OCI-LY1 (cell line): ENCODE measurements around the gene ITSN1.

Source experiments
- H2AFZ ChIP-seq: fragments of 200-600 bp; sonication (generic), shearing (Covaris generic); 2 replicates; pipeline ENCODE4 v1.6.0; 2014; ENCODE audit warnings: antibody characterized with exemption, mild to moderate bottlenecking, low read length
- H3F3A ChIP-seq: fragments of 200-600 bp; sonication (generic), shearing (Covaris generic); 2 replicates; pipeline ENCODE4 v1.6.0; 2014; ENCODE audit warnings: mild to moderate bottlenecking, antibody characterized with exemption, low read length, moderate library complexity; ENCODE audit not compliant: insufficient read depth
- H3K27ac ChIP-seq: fragments of 200-600 bp; sonication (generic); 2 replicates; pipeline ENCODE4 v1.5.1; 2014; ENCODE audit warnings: low read length, mixed run types, mild to moderate bottlenecking, low read depth; ENCODE audit not compliant: poor library complexity, severe bottlenecking
- H3K27me3 ChIP-seq: fragments of 200-600 bp; sonication (generic); 2 replicates; pipeline ENCODE4 v1.6.0; 2014; ENCODE audit warnings: antibody characterized with exemption, mild to moderate bottlenecking, low read length, moderate library complexity; ENCODE audit not compliant: insufficient read depth
- H3K36me3 ChIP-seq: fragments of 200-600 bp; sonication (generic); 2 replicates; pipeline ENCODE4 v1.6.1; 2014; ENCODE audit warnings: mild to moderate bottlenecking, antibody characterized with exemption, low read length, moderate library complexity, mixed read lengths; ENCODE audit not compliant: insufficient read depth
- H3K4me1 ChIP-seq: fragments of 200-600 bp; sonication (generic); 2 replicates; pipeline ENCODE4 v1.5.1; 2014; ENCODE audit warnings: mild to moderate bottlenecking, low read length, moderate library complexity; ENCODE audit not compliant: insufficient read depth, severe bottlenecking
- H3K4me2 ChIP-seq: fragments of 200-600 bp; sonication (generic), shearing (Covaris generic); 2 replicates; pipeline ENCODE4 v1.6.1; 2014; ENCODE audit warnings: low read length
- H3K4me3 ChIP-seq: fragments of 200-600 bp; sonication (generic); 2 replicates; pipeline ENCODE4 v1.5.1; 2014; ENCODE audit warnings: low read length, low read depth, mild to moderate bottlenecking, mixed read lengths; ENCODE audit not compliant: poor library complexity, severe bottlenecking
- H3K79me2 ChIP-seq: fragments of 200-600 bp; shearing (Covaris generic); 2 replicates; pipeline ENCODE4 v1.6.1; 2016; ENCODE audit warnings: mixed run types, low read length, mixed read lengths; ENCODE audit not compliant: insufficient read depth
- H3K9ac ChIP-seq: fragments of 200-600 bp; sonication (generic), shearing (Covaris generic); 2 replicates; pipeline ENCODE4 v1.6.1; 2014; ENCODE audit warnings: mild to moderate bottlenecking, low read length, mixed read lengths
- H3K9me2 ChIP-seq: fragments of 200-600 bp; sonication (generic), shearing (Covaris generic); 2 replicates; pipeline ENCODE4 v1.6.1; 2014; ENCODE audit warnings: low read depth, mild to moderate bottlenecking, low read length, mixed read lengths
- H3K9me3 ChIP-seq: fragments of 200-600 bp; shearing (Covaris generic); 2 replicates; pipeline ENCODE4 v1.6.1; 2014; ENCODE audit warnings: low read length, mixed read lengths
- H4K20me1 ChIP-seq: fragments of 200-600 bp; sonication (generic), shearing (Covaris generic); 2 replicates; pipeline ENCODE4 v1.6.0; 2016; ENCODE audit warnings: mild to moderate bottlenecking, low read length; ENCODE audit not compliant: insufficient read depth
- CTCF ChIP-seq: fragments of 200-600 bp; sonication (generic), shearing (Covaris generic); IDR thresholded peaks from 2 replicates; pipeline ENCODE4 v1.5.1; 2017; ENCODE audit warnings: mild to moderate bottlenecking, antibody characterized with exemption, low read length, moderate library complexity, mixed read lengths
- EZH2 ChIP-seq: fragments of 200-600 bp; sonication (generic), shearing (Covaris generic); IDR thresholded peaks from 2 replicates; pipeline ENCODE4 v1.8.0; 2017; ENCODE audit warnings: borderline replicate concordance, mixed run types, mild to moderate bottlenecking, antibody characterized with exemption, low read length, moderate library complexity, mixed read lengths

Gene ITSN1

DNA sequence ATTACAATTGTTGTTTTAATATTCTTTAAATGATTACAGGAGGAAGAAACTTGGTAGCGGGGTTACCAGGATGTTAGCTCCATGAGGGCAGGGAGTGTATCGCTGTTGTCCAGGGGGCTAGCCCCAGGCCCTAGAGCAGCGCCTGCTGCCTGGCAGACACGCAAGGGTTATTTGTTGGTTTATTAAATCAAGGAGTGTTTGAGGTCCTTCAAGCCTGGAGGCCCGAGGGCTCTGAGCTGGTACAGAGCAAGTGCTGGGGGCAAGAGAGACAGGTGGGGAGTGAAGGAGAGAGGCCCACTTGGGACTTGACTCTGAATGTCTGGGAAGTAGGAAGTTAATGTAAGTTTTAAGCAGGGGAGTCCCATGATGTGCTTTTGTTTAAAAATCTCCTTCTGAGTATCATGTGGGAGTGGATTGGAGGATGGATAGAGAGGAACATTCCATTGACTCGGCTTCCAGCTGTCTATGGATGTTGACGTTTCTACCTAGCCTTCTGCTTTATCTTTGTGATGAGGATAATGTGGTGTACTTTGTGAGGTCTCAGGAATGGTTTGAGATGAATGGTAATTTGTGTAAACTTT lies 8.7 kb downstream of the ITSN1 start:
- Histone ChIP-seq H3K9me3 (no peaks in the 10 kb centered on the region), H3K4me2 (no peak overlapping the region), H3K36me3 (no peaks in the 10 kb centered on the region), H3K4me3 (no peak overlapping the region), H3K27ac (no peak overlapping the region), H3K9ac (no peak overlapping the region), H3F3A (no peaks in the 10 kb centered on the region), H3K4me1 (no peaks in the 10 kb centered on the region), H2AFZ (no peak overlapping the region), H3K79me2 (no peaks in the 10 kb centered on the region), H3K9me2 (no peaks in the 10 kb centered on the region), H4K20me1 (no peaks in the 10 kb centered on the region), H3K27me3 (peaks cover 5% of the 10 kb centered on the region; the same call in 1 of the 2 replicates)
- no peak for TF ChIP-seq CTCF
- TF ChIP-seq EZH2, result no peak

DNA sequence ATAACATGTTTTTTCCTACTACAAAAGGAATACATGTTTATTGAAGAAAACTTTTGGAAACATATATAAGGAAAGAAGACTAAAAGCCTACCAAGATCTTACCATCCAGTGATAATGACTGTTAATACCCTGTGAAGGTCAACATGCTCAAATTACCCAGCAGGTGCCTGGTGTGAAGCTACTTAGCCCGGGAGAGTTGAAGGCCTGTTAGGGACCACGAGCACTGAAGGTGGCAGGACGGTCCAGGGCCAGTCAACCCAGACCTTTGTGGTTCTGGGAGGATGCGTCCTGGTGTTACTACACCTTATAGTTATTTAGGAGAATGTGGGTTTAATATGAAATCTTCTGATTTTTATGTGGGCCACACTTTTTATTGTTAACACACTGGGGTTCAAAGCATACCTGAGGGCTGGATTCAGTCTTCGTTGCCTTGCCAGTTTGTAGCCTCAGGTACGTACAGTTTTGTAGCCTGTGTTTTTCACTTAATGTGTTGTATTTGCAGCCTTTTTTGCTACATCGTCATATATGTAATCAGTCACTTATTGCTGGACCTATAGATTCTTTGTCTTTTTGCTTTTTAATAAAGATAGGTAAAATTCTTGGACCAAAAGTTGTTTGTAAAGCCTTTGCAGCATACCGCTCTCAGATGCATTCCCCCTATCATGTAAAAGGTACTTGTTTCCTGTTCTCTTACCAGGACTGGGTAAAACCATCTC lies 9.8 kb downstream of the ITSN1 start:
- TF ChIP-seq EZH2 (no peak), CTCF (no peak)
- H3K27me3 ChIP-seq, result peaks cover 5% of the 10 kb centered on the region; the same call in 1 of the 2 replicates

DNA sequence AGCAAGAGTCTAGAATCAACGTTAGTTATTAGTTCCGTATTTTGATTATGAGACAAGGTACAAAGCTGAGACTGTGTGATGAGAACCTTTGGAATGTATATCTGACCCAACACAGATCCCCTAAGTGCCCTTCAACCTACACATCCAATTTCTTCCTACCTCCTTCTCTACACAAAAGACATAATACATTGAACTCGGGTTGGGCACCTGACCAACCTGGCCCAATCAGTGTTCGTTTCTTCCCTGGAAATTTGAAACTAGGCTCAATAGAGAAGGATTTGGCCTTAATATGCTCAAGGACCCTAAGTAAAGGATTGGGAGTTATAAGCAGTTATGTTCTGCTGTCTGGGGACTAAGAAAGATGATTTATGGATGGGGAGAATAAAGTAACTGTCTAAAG lies 12.1 kb downstream of the ITSN1 start:
- TF ChIP-seq EZH2, result no peak
- TF ChIP-seq CTCF, result no peak
- Histone ChIP-seq H3K79me2 (no peaks in the 10 kb centered on the region), H3K27ac (no peak overlapping the region)

More for the DNA sequence above, 9.8 kb downstream of the ITSN1 start:
- Histone ChIP-seq H3K9me3 (no peaks in the 10 kb centered on the region), H3F3A (no peaks in the 10 kb centered on the region), H4K20me1 (no peaks in the 10 kb centered on the region), H3K9ac (no peak overlapping the region), H2AFZ (no peak overlapping the region), H3K79me2 (no peaks in the 10 kb centered on the region), H3K9me2 (no peaks in the 10 kb centered on the region), H3K4me3 (no peak overlapping the region), H3K36me3 (no peaks in the 10 kb centered on the region), H3K27ac (no peak overlapping the region), H3K4me2 (no peak overlapping the region), H3K4me1 (no peaks in the 10 kb centered on the region)

More for the DNA sequence above, 12.1 kb downstream of the ITSN1 start:
- Histone ChIP-seq H3K9ac (no peak overlapping the region), H3K4me1 (no peaks in the 10 kb centered on the region), H4K20me1 (no peaks in the 10 kb centered on the region), H3K9me3 (no peaks in the 10 kb centered on the region), H3F3A (no peaks in the 10 kb centered on the region), H3K4me2 (no peak overlapping the region), H3K9me2 (no peaks in the 10 kb centered on the region), H3K4me3 (no peak overlapping the region), H3K36me3 (no peaks in the 10 kb centered on the region), H2AFZ (no peak overlapping the region), H3K27me3 (no peaks in the 10 kb centered on the region; the same call in 1 of the 2 replicates)
